Mesothelial cell of epicardium (in vitro differentiated cells): ENCODE measurements around the gene SETD7. TPM values are rescaled to one million over a fixed set of nuclear protein-coding genes. Genes with fewer than 3 reads are reported as not detected.

Experiments
- DNase-seq, 2 experiments: peaks; one replicate each; pipeline ENCODE4 v3.0.0; 2021; ENCODE audit warnings: low spot score in 2 of 2; ENCODE audit not compliant: unreplicated experiment in 2 of 2
- H3K27ac Mint-ChIP-seq: 2 replicates; pipeline ENCODE4 v1.8.0; 2021; ENCODE audit warnings: mixed read lengths
- H3K27me3 Mint-ChIP-seq: 2 replicates; pipeline ENCODE4 v1.8.0; 2021; ENCODE audit warnings: low read depth, mixed read lengths
- H3K36me3 Mint-ChIP-seq: 2 replicates; pipeline ENCODE4 v1.8.0; 2021; ENCODE audit warnings: mixed read lengths
- H3K4me1 Mint-ChIP-seq: 2 replicates; pipeline ENCODE4 v1.8.0; 2021; ENCODE audit warnings: mixed read lengths
- H3K4me3 Mint-ChIP-seq: 2 replicates; pipeline ENCODE4 v1.8.0; 2021; ENCODE audit warnings: mild to moderate bottlenecking, moderate library complexity, mixed read lengths
- H3K9me3 Mint-ChIP-seq: 2 replicates; pipeline ENCODE4 v1.8.0; 2021; ENCODE audit warnings: mixed read lengths
- CTCF ChIP-seq: fragments of 200-600 bp; sonication (generic); IDR thresholded peaks from one replicate; pipeline ENCODE4 v1.5.0; 2021; ENCODE audit warnings: antibody characterized with exemption; ENCODE audit not compliant: unreplicated experiment
- total RNA-seq: library from RNA; stranded (reverse); gene quantifications from 3 replicates; pipeline ENCODE4 v1.2.1, GENCODE V29; 2021

The SETD7 gene
- total RNA-seq, 1 donor from 2014 or later = 18.0 TPM

- Mint-ChIP-seq H3K36me3 (peaks cover 51% of the 10 kb centered on the region), H3K27me3 (no peaks in the 10 kb centered on the region), H3K27ac (no peak overlapping the region), H3K4me1 (peaks cover 14% of the 10 kb centered on the region), H3K9me3 (no peaks in the 10 kb centered on the region), H3K4me3 (no peak overlapping the region)
- DNase-seq = no peak
- TF ChIP-seq CTCF = no peak
Measured at GRCh38 chr4:139521754-139522401, 34.1 kb downstream of the SETD7 start.

- H3K36me3 Mint-ChIP-seq = peaks cover 52% of the 10 kb centered on the region
- no peak overlapping the region for H3K4me3 Mint-ChIP-seq
Measured at GRCh38 chr4:139515531-139515958, 40.5 kb downstream of the SETD7 start.

GRCh38 chr4:139514382-139515059 is 41.5 kb downstream of the SETD7 start:
- Mint-ChIP-seq H3K4me3 (no peak overlapping the region), H3K27ac (no peak overlapping the region), H3K4me1 (peaks cover 5% of the 10 kb centered on the region), H3K9me3 (no peaks in the 10 kb centered on the region), H3K36me3 (peaks cover 53% of the 10 kb centered on the region), H3K27me3 (no peaks in the 10 kb centered on the region)
- TF ChIP-seq CTCF = no peak
- no peak for DNase-seq

More at GRCh38 chr4:139515531-139515958, 40.5 kb downstream of the SETD7 start:
- Mint-ChIP-seq H3K27me3 (no peaks in the 10 kb centered on the region), H3K9me3 (no peaks in the 10 kb centered on the region), H3K4me1 (peaks cover 5% of the 10 kb centered on the region), H3K27ac (no peak overlapping the region)
- no peak for DNase-seq
- no peak for TF ChIP-seq CTCF

GRCh38 chr4:139511320-139511719 is 44.7 kb downstream of the SETD7 start:
- no peak overlapping the region for H3K4me3 Mint-ChIP-seq
- no peak for TF ChIP-seq CTCF
- no peaks in the 10 kb centered on the region for H3K9me3 Mint-ChIP-seq
- no peak for DNase-seq
- H3K4me1 Mint-ChIP-seq = peaks cover 5% of the 10 kb centered on the region
- peaks cover 38% of the 10 kb centered on the region for H3K36me3 Mint-ChIP-seq
- H3K27ac Mint-ChIP-seq = no peak overlapping the region
- H3K27me3 Mint-ChIP-seq = no peaks in the 10 kb centered on the region

GRCh38 chr4:139509727-139510410 is 46.1 kb downstream of the SETD7 start:
- no peak overlapping the region for H3K4me3 Mint-ChIP-seq

More at GRCh38 chr4:139509727-139510410, 46.1 kb downstream of the SETD7 start:
- DNase-seq = no peak
- H3K27me3 Mint-ChIP-seq = no peaks in the 10 kb centered on the region
- no peaks in the 10 kb centered on the region for H3K9me3 Mint-ChIP-seq
- no peak for TF ChIP-seq CTCF
- peaks cover 5% of the 10 kb centered on the region for H3K4me1 Mint-ChIP-seq
- peaks cover 30% of the 10 kb centered on the region for H3K36me3 Mint-ChIP-seq
- no peak overlapping the region for H3K27ac Mint-ChIP-seq
